H1 (cell line): ENCODE results near the gene TAF4.

Source experiments
- ASH2L ChIP-seq: fragments of 200-600, 300-600 bp; sonication (generic); IDR thresholded peaks from one replicate; pipeline ENCODE4 v1.7.1; 2017; ENCODE audit warnings: low read length
- CHD2 ChIP-seq: IDR thresholded peaks from 2 replicates; pipeline ENCODE4 v1.6.1; 2012; ENCODE audit warnings: low read length, improper control_type of control experiment
- CTCF ChIP-seq, 3 experiments: IDR thresholded peaks; 1 replicate in 2 of 3; 2 replicates in 1 of 3; pipeline versions ENCODE4 v1.5.1 to v1.6.1; 2011; ENCODE audit warnings: low read length in 3 of 3, mild to moderate bottlenecking in 3 of 3, inconsistent platforms in 2 of 3, low read depth in 1 of 3, moderate library complexity in 1 of 3; ENCODE audit not compliant: insufficient read depth in 1 of 3; ENCODE audit errors: control extremely low read depth in 1 of 3
- EGR1 ChIP-seq: IDR thresholded peaks from 2 replicates; pipeline ENCODE4 v1.6.1; 2011; ENCODE audit warnings: low read depth, low read length, borderline replicate concordance
- EP300 ChIP-seq, 2 experiments: IDR thresholded peaks; 1 replicate in 1 of 2; 2 replicates in 1 of 2; pipeline ENCODE4 v1.6.1; 2011 to 2012; ENCODE audit warnings: low read depth in 2 of 2, low read length in 2 of 2, mild to moderate bottlenecking in 2 of 2, borderline replicate concordance in 1 of 2, inconsistent platforms in 1 of 2, moderate library complexity in 1 of 2
- MAX ChIP-seq: IDR thresholded peaks from 2 replicates; pipeline ENCODE4 v1.6.1; 2012; ENCODE audit warnings: inconsistent platforms
- POLR2A ChIP-seq, 2 experiments: IDR thresholded peaks; 1 replicate in 1 of 2; 2 replicates in 1 of 2; pipeline ENCODE4 v1.6.1; 2011; ENCODE audit warnings: low read depth in 2 of 2, low read length in 2 of 2, mild to moderate bottlenecking in 2 of 2; ENCODE audit errors: control extremely low read depth in 1 of 2
- POLR2AphosphoS5 ChIP-seq: IDR thresholded peaks from 2 replicates; pipeline ENCODE4 v1.6.1; 2011; ENCODE audit warnings: low read depth, low read length
- POU5F1 ChIP-seq: IDR thresholded peaks from 2 replicates; pipeline ENCODE4 v1.6.1; 2011; ENCODE audit warnings: low read depth, mild to moderate bottlenecking, low read length, moderate library complexity
- SIN3A ChIP-seq, 2 experiments: IDR thresholded peaks in 1 of 2; conservative IDR thresholded peaks in 1 of 2; 2 replicates each; pipeline ENCODE4 v1.6.1; 2011 to 2012; ENCODE audit warnings: low read length in 2 of 2, improper control_type of control experiment in 1 of 2, low read depth in 1 of 2, mild to moderate bottlenecking in 1 of 2
- SP4 ChIP-seq: IDR thresholded peaks from 2 replicates; pipeline ENCODE4 v1.6.1; 2012; ENCODE audit warnings: low read length, inconsistent platforms
- SRF ChIP-seq: IDR thresholded peaks from 2 replicates; pipeline ENCODE4 v1.6.1; 2011; ENCODE audit warnings: mild to moderate bottlenecking, low read depth, low read length, moderate library complexity
- YY1 ChIP-seq: IDR thresholded peaks from 2 replicates; pipeline ENCODE4 v1.6.1; 2011; ENCODE audit warnings: low read depth, mild to moderate bottlenecking, low read length

- no peak for TF ChIP-seq POU5F1
- TF ChIP-seq SP4, result no peak
- TF ChIP-seq POLR2AphosphoS5, result no peak
- TF ChIP-seq MAX, result no peak
- TF ChIP-seq EP300 (IDR thresholded peaks at IDR 0.05; ENCODE audit: borderline replicate concordance in 1 of 2, low read depth in 2 of 2, low read length in 2 of 2), result no peak
- no peak for TF ChIP-seq SIN3A (conservative IDR thresholded peaks at IDR 0.05 in 1 of 2, IDR thresholded peaks at IDR 0.05 in 1 of 2; ENCODE audit: low read depth in 1 of 2, low read length in 2 of 2)
- TF ChIP-seq EGR1, result no peak
- no peak for TF ChIP-seq CTCF (IDR thresholded peaks at IDR 0.05; ENCODE audit: control extremely low read depth in 1 of 3, insufficient read depth in 1 of 3, low read depth in 1 of 3, low read length in 3 of 3)
- TF ChIP-seq POLR2A (IDR thresholded peaks at IDR 0.05; ENCODE audit: control extremely low read depth in 1 of 2, low read depth in 2 of 2, low read length in 2 of 2), result no peak
- no peak for TF ChIP-seq SRF
- no peak for TF ChIP-seq CHD2
- no peak for TF ChIP-seq YY1
- no peak for TF ChIP-seq ASH2L
Measured at GRCh38 chr20:62088258-62089127, 22.8 kb upstream of the TAF4 start.
